ENCODE measurements around the gene BEND7. TPM values are rescaled to one million over a fixed set of nuclear protein-coding genes. Genes with fewer than 3 reads are reported as not detected.

Gene BEND7
- total and polyA plus RNA-seq, 2 of the 4 experiments (the other 2 are of a cell fraction): 2.3 to 3.5 TPM

- H4K5ac ChIP-seq (ENCODE audit: low read depth, low read length): no peak overlapping the region
- no peak overlapping the region for H3K14ac ChIP-seq (replicated peaks; ENCODE audit: low read depth, low read length)
- H3K4me3 ChIP-seq (ENCODE audit: insufficient read depth, low read depth, low read length): no peak overlapping the region
- 0 out of 2 replicates have a peak, but pooled peaks cover 2% of the 10 kb centered on the region for H3K36me3 ChIP-seq (ENCODE audit: control insufficient read depth, insufficient read depth, low read length)
- H3K56ac ChIP-seq (ENCODE audit: extremely low read depth, insufficient read depth, low read length): no peak overlapping the region
- H3K27ac ChIP-seq (ENCODE audit: insufficient read depth, low read length): no peak overlapping the region
- H3K79me1 ChIP-seq (ENCODE audit: low read depth in 1 of 2, low read length in 2 of 2): no peaks in the 10 kb centered on the region
- no peaks in the 10 kb centered on the region for H3K9me1 ChIP-seq (ENCODE audit: insufficient read depth, low read length)
- dilution Hi-C loops (cut with HindIII; ENCODE audit: low sequenced_read_pairs, unreplicated experiment): no loop called here
- H2AFZ ChIP-seq (replicated peaks; ENCODE audit: low read length, poor library complexity): no peak overlapping the region
- H2BK5ac ChIP-seq (ENCODE audit: low read depth, low read length, poor library complexity, severe bottlenecking): no peak overlapping the region
- intact Hi-C loops (cut with micrococcal nuclease): no loop called here
- TF ChIP-seq POLR2A (IDR thresholded peaks at IDR 0.05; ENCODE audit: low read depth, low read length) (no peak), RFX5 (IDR thresholded peaks at IDR 0.05; ENCODE audit: low read depth, low read length) (no peak), BHLHE40 (IDR thresholded peaks at IDR 0.05; ENCODE audit: low read depth, low read length) (no peak), MXI1 (IDR thresholded peaks at IDR 0.05; ENCODE audit: borderline replicate concordance, low read depth, low read length) (no peak), FOS (IDR thresholded peaks at IDR 0.05; ENCODE audit: low read depth, low read length) (no peak), CTCF (conservative IDR thresholded peaks at IDR 0.05; ENCODE audit: low read depth, low read length) (no peak), RCOR1 (IDR thresholded peaks at IDR 0.05; ENCODE audit: insufficient replicate concordance, low read length) (no peak), MAZ (IDR thresholded peaks at IDR 0.05; ENCODE audit: borderline replicate concordance, low read depth, low read length) (no peak), NFE2L2 (IDR thresholded peaks at IDR 0.05; ENCODE audit: low read depth, low read length) (no peak), CEBPB (IDR thresholded peaks at IDR 0.05; ENCODE audit: low read depth, low read length) (no peak)
- TF ChIP-seq, protein P1, sequence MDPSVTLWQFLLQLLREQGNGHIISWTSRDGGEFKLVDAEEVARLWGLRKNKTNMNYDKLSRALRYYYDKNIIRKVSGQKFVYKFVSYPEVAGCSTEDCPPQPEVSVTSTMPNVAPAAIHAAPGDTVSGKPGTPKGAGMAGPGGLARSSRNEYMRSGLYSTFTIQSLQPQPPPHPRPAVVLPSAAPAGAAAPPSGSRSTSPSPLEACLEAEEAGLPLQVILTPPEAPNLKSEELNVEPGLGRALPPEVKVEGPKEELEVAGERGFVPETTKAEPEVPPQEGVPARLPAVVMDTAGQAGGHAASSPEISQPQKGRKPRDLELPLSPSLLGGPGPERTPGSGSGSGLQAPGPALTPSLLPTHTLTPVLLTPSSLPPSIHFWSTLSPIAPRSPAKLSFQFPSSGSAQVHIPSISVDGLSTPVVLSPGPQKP (IDR thresholded peaks at IDR 0.05; ENCODE audit: borderline replicate concordance, low read depth, low read length): no peak
- TF ChIP-seq, protein P2, sequence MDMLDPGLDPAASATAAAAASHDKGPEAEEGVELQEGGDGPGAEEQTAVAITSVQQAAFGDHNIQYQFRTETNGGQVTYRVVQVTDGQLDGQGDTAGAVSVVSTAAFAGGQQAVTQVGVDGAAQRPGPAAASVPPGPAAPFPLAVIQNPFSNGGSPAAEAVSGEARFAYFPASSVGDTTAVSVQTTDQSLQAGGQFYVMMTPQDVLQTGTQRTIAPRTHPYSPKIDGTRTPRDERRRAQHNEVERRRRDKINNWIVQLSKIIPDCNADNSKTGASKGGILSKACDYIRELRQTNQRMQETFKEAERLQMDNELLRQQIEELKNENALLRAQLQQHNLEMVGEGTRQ (IDR thresholded peaks at IDR 0.05; ENCODE audit: low read depth, low read length): no peak
- no peaks in the 10 kb centered on the region for H3K9me3 ChIP-seq (ENCODE audit: control insufficient read depth, insufficient read depth, low read length)
- BruUV-seq (replicated peaks): no TSS peak
- H4K8ac ChIP-seq (ENCODE audit: low read depth in 2 of 2, low read length in 2 of 2): no peak overlapping the region
- H3K4me2 ChIP-seq (ENCODE audit: low read depth, low read length): no peak overlapping the region
- ATAC-seq (ENCODE audit: low read depth) (no peak), DNase-seq (no peak)
- no peaks in the 10 kb centered on the region for H4K20me1 ChIP-seq (ENCODE audit: insufficient read depth, low read length)
- no peak overlapping the region for H2BK120ac ChIP-seq (ENCODE audit: low read depth, low read length)
- no peak overlapping the region for H2BK20ac ChIP-seq (ENCODE audit: low read depth, low read length)
- H2AK5ac ChIP-seq (ENCODE audit: low read depth, low read length): no peak overlapping the region
- WGBS, 2 experiments (ENCODE audit: extremely low coverage in 2 of 2, insufficient read length in 1 of 2): no CpG with 5 or more reads among the region's 7 CpGs
- H3K4ac ChIP-seq (ENCODE audit: low read depth, low read length): no peak overlapping the region
- no peak overlapping the region for H3K23ac ChIP-seq (ENCODE audit: low read depth, low read length)
- no peaks in the 10 kb centered on the region for H3K4me1 ChIP-seq (ENCODE audit: control insufficient read depth, insufficient read depth, low read length)
- no peak overlapping the region for H2AK9ac ChIP-seq (replicated peaks; ENCODE audit: low read depth, low read length, poor library complexity)
- in situ Hi-C loops (cut with MboI; ENCODE audit: low sequenced_read_pairs): no loop called here
- H3K9ac ChIP-seq (ENCODE audit: low read depth, low read length): no peak overlapping the region
- H3K27me3 ChIP-seq (ENCODE audit: control insufficient read depth, insufficient read depth, low read length): no peaks in the 10 kb centered on the region
- ChIA-PET POLR2A (ENCODE audit: unreplicated experiment) (no interaction called here), CTCF (no interaction called here)
- H2BK15ac ChIP-seq (ENCODE audit: low read depth, low read length): no peak overlapping the region
- no peak overlapping the region for H4K91ac ChIP-seq (ENCODE audit: insufficient read depth, low read depth, low read length)
- H3K18ac ChIP-seq (ENCODE audit: low read depth, low read length): no peak overlapping the region
These were observed 39.7 kb downstream of the BEND7 start for GRCh38 chr10:13489035-13489599.

All from IMR-90 (cell line).